ENCODE data around the gene MVK.

MVK gene

GRCh38 chr12:109561711-109562030 is 11.9 kb upstream of the MVK start:
- no peak overlapping the region for H3K27ac ChIP-seq
- H3K4me3 ChIP-seq, result no peak overlapping the region

- H3K4me3 ChIP-seq, result no peak overlapping the region
Observed at GRCh38 chr12:109562871-109563270, 10.7 kb upstream of the MVK start.

GRCh38 chr12:109563291-109564284 is 10.0 kb upstream of the MVK start:
- Histone ChIP-seq H3K27ac (no peak overlapping the region), H3K4me3 (no peak overlapping the region)

More at GRCh38 chr12:109562871-109563270, 10.7 kb upstream of the MVK start:
- no peak overlapping the region for H3K27ac ChIP-seq

- Histone ChIP-seq H3K4me3 (no peak overlapping the region), H3K27ac (no peak overlapping the region)
Observed at GRCh38 chr12:109566424-109566823, 7.2 kb upstream of the MVK start.

GRCh38 chr12:109567296-109567695 is 6.3 kb upstream of the MVK start:
- Histone ChIP-seq H3K4me3 (no peak overlapping the region), H3K27ac (no peak overlapping the region)

GRCh38 chr12:109567967-109568366 is 5.6 kb upstream of the MVK start:
- Histone ChIP-seq H3K27ac (no peak overlapping the region), H3K4me3 (no peak overlapping the region)

GRCh38 chr12:109568486-109568885 is 5.1 kb upstream of the MVK start:
- no peak overlapping the region for H3K4me3 ChIP-seq
- H3K27ac ChIP-seq, result no peak overlapping the region

- Histone ChIP-seq H3K4me3 (no peak overlapping the region), H3K27ac (no peak overlapping the region)
Observed at GRCh38 chr12:109571773-109572505, 1.7 kb upstream of the MVK start.

GRCh38 chr12:109572506-109572845 is 1.1 kb upstream of the MVK start:
- Histone ChIP-seq H3K4me3 (peak overlapping the region in 6 of 7 experiments; percentile 67 to 82 (median 74)), H3K27ac (peak overlapping the region in 11 of 21 experiments; percentile 67 to 92 (median 87))

- Histone ChIP-seq H3K4me3 (peak overlapping the region; percentile 52 to 82 (median 72)), H3K27ac (peak overlapping the region in 20 of 21 experiments; percentile 7 to 92 (median 76))
Observed at GRCh38 chr12:109573914-109574244, 285 bp downstream of the MVK start.

- H3K4me3 ChIP-seq, result no peak overlapping the region
- H3K27ac ChIP-seq, result no peak overlapping the region
Observed at GRCh38 chr12:109575683-109576082, 2.1 kb downstream of the MVK start.

GRCh38 chr12:109577311-109577710 is 3.7 kb downstream of the MVK start:
- H3K4me3 ChIP-seq, result no peak overlapping the region

GRCh38 chr12:109578330-109578927 is 4.8 kb downstream of the MVK start:
- Histone ChIP-seq H3K27ac (no peak overlapping the region), H3K4me3 (no peak overlapping the region)

More at GRCh38 chr12:109577311-109577710, 3.7 kb downstream of the MVK start:
- no peak overlapping the region for H3K27ac ChIP-seq

- Histone ChIP-seq H3K27ac (no peak overlapping the region), H3K4me3 (no peak overlapping the region)
Observed at GRCh38 chr12:109579639-109580038, 6.0 kb downstream of the MVK start.

- Histone ChIP-seq H3K4me3 (no peak overlapping the region), H3K27ac (no peak overlapping the region)
Observed at GRCh38 chr12:109580272-109580671, 6.7 kb downstream of the MVK start.

- Histone ChIP-seq H3K4me3 (no peak overlapping the region), H3K27ac (no peak overlapping the region)
Observed at GRCh38 chr12:109580684-109581333, 7.2 kb downstream of the MVK start.

GRCh38 chr12:109581334-109581691 is 7.7 kb downstream of the MVK start:
- Histone ChIP-seq H3K27ac (no peak overlapping the region), H3K4me3 (no peak overlapping the region)

GRCh38 chr12:109581856-109582255 is 8.3 kb downstream of the MVK start:
- H3K4me3 ChIP-seq, result no peak overlapping the region

GRCh38 chr12:109582636-109583035 is 9.0 kb downstream of the MVK start:
- no peak overlapping the region for H3K27ac ChIP-seq
- H3K4me3 ChIP-seq, result no peak overlapping the region

More at GRCh38 chr12:109581856-109582255, 8.3 kb downstream of the MVK start:
- no peak overlapping the region for H3K27ac ChIP-seq

- Histone ChIP-seq H3K27ac (no peak overlapping the region), H3K4me3 (no peak overlapping the region)
Observed at GRCh38 chr12:109583733-109584132, 10.1 kb downstream of the MVK start.

All from skin epidermis (tissue), 12 donors.